ENCODE results near the gene TH.
A peak's percentile ranks its signal among the peaks of the same experiment; 100 is the strongest.

The TH gene

DNA sequence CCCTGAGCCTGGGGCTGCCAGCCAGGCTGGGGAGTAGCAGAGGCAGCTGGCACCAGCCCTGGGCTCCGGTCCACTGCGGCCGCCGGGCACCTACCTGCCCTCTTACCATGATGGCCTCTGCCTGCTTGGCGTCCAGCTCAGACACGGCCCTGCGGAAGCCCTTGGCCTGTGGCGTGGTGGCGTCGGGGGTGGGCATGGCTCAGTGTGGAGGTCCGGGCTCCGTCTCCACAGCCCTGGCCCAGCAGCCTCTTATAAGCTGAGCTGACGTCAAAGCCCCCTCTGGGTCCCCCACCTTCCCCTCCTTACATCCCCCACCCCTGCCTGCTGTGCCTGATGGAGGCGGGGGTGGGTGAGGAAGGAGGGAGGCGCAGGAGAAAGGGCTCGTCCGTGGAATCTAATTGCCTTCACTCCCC, at the start of gene TH:
Gene TH, minus strand, starts transcription at position 225 of the 413 bp plus-strand sequence. Its CDS starts 29 bp downstream, at position 196.
- no peak for DNase-seq (ENCODE audit: low read depth)

DNA sequence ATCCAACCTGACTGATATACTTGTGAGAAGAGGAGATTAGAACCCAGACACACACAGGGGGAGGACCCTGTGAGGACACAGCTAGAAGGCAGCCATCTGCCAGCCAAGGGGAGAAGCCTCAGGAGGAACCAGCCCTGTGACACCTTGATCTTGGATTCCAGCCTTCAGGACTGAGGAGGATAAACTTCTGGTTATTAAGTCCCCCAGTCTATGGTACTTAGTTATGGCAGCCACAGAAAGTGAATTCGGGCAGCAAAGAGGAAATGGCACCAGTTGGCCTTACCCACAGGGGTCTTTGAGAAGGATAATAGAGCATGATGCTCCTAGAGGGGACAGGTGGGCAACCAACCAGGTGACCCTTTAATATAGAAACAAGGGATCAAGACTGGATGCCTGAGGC, 49.4 kb upstream of the TH start:
- no peak for DNase-seq (ENCODE audit: low read depth)

DNA sequence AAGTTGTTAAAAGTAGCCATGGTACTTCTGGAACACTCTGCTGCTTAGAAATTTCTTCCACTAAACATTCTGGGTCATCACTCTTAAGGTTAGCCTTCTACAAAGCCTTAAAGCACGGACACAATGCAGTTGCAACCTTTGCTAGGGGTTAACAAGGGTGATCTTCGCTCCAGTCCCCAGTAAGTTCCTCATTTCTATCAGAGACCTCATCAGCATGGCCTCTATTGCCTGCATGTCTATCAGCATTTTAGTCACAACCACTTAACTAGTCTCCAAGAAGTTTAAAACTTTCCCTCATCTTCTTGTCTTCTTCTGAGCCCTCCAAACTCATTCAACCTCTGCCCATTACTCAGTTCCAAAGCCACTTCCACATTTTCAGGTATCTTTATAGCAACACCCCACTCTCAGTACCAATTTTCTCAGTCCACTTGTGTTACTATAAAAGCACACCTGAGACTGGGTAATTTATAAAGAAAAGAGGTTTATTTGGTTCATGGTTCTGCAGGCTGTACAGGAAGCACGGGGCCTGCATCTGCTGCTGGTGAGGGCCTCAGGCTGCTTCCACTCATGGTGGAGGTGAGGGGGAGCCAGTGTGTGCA, 48.7 kb upstream of the TH start:
- no peak for DNase-seq (ENCODE audit: low read depth)

DNA sequence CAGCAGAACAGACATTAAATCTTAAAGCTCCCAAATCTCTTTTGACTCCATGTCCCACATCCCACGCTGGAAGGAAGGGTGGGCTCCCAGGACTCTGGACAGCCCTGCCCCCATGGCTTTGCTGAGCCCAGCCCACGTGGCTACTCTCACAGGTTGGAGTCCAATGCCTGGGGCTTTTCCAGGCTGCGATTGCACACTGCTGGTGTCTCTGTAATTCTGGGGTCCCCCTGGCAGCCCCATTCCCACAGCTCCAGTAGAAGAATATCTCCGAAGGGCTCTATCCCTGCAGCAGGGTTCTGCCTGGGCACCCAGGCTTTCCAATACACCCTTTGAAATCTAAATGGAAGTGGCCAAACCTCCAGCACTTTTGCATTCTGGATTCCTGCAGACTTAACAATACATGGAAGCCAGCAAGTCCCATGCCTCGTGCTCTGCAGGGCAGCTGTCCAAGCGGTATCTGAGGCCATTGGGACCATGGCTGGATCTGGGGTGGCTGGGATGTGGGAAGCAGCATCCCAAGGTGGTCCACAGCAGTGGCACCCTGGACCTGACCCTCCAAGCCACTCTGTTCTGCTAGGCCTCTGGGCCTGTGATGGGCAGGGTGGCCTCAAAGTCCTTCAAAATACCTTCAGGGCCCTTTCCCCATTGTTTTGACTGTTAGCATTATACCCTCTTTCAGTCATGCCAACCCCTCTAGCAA, 47.9 kb upstream of the TH start:
- no peak for DNase-seq (ENCODE audit: low read depth)

DNA sequence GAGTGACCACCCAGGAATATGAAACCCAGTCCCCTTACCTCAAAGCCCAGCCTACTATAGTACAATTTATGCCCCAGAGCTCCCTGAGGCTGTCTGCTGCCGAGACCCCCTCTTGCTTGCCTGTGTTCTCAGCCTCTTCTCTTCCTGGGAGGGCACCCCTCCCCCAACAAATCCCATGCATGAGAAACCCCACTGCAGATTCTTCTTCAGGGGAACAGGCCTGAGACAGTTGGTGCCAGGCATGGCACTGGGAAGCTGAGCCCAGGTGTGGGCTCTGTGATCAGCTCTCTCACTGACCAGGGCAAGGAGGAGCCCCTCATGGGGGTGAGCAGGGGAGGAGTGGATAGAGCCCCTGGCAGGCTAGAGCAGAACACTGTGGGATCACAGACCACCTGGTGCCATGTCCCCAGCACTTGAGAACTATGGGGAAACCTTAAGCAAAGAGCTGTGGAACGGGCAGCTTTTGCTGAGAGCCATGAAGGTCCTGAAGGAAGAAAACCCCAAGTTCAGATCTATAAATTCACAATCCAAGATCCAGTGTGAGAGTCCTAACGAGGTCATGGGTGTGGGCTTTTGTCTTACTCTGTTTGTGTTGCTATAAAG, 46.5 kb upstream of the TH start:
- DNase-seq (ENCODE audit: low read depth) = no peak

DNA sequence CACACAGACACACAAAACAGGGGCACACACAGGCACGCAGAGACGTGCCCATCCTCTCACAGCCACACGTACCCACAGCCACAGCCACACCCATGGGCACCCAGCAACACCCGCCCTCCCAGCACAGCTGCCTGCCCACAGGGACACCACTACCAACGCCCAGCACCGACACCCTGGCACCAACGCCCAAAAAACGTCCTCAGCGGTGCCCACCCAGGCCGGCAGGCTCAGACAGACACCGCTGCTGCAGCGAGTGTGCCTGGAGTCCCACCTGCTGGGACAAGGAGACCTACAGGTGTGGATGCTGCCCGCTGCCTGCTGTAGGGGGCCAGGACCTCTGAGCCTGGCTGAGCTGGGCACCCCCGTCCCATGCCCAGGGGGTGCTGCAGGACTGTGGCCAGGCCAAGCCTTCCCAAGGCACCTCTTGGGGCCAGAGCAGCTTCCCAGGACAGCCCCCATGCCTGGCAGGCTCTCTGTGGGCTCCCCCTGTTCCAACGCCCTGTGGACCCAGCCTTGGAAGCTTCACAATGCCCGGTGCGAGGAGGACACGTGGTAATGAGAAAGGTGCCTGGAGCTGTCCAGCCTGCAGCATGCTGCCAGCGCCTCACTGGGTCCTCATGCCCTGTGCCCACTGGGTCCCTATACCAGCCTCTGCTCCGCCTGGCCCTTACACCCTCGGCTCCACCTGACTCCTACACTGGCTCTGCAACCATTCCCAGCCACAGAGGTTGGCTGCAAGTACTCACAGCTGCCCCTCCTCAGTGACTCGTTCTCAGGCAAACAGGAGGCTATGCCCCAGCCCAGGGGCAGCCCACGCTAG, 45.8 kb upstream of the TH start:
- DNase-seq (ENCODE audit: low read depth) = no peak

DNA sequence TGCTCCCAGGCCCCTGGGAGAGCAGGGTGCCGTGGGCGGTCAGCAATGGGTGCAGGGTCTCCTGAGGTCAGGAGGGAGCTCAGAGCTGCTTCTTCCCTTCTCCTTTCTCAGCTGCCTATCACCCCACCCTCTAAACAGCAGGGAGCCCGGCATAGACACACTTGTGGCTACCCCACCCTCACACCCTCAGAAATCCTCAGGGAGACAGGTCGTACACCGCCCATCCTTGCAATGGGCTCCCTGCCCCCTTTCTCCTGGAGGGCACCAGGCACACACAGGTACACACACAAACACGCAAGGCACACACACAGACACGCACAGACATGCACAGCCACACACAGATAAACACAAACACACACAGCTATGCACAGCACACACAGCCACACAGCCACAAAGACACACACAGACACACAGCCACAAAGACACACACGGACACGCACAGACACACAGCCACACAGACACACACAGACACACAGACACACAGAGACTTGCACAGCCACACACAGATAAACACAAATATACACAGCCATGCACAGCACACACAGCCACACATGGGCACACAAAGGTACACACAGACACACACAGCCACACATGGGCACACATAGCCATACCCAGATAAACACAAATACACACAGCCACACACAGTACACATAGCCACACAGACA, 44.9 kb upstream of the TH start:
- no peak for DNase-seq (ENCODE audit: low read depth)

DNA sequence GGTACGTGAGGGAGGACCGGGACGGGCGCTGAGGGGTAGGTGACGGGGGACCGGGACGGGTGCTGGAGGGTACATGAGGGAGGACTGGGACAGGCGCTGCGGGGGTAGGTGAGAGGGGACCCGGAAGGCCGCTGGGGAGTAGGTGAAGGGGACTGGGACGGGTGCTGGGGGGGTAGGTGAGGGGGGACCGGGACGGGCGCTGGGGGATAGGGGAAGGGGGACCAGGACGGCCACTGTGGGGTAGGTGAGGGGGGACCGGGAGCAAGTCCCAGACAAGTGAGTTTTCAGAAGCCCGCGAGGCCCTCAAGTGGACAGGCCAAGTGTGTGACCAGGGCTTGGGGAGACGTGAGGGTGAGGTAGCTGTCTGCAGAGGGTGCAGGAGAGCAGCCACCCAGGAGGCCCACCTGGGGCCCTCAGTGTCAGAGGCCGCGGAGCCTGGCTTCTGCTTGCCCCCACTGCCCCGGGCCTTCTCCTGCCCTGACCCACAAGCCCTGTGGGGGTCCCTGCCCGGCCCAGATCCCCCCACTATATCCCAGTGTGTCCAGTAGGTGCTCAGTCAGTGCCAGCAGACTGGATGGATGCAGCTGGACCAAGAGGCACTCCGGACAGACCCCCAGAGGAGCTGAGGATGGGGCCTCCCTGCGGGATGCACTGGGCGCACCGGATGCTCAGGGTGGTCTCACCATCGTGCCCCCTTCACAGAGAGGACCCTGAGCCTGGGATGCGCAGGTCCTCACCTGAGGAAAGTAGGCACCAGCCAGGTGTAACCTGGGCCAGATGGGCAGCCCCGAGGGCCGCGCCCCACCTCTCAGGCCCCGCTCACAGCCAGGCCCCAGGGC, 44.2 kb upstream of the TH start:
- DNase-seq (ENCODE audit: low read depth) = no peak

DNA sequence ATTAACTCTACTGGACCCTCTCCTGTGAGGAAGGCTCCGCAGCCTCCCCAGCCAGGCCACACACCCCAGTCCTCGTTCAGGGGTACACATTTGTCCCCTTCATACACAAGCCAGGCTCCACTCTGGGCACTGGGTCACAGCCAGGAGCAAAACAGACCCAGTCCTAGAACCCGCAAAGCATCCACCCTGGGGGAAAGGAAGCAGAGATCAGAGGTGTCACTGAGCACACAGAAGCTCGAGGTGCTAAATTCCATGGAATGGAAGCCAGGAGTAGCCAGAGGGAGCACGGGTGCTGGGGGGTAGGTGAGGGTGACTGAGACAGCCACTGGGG, 43.6 kb upstream of the TH start:
- DNase-seq (ENCODE audit: low read depth) = no peak

DNA sequence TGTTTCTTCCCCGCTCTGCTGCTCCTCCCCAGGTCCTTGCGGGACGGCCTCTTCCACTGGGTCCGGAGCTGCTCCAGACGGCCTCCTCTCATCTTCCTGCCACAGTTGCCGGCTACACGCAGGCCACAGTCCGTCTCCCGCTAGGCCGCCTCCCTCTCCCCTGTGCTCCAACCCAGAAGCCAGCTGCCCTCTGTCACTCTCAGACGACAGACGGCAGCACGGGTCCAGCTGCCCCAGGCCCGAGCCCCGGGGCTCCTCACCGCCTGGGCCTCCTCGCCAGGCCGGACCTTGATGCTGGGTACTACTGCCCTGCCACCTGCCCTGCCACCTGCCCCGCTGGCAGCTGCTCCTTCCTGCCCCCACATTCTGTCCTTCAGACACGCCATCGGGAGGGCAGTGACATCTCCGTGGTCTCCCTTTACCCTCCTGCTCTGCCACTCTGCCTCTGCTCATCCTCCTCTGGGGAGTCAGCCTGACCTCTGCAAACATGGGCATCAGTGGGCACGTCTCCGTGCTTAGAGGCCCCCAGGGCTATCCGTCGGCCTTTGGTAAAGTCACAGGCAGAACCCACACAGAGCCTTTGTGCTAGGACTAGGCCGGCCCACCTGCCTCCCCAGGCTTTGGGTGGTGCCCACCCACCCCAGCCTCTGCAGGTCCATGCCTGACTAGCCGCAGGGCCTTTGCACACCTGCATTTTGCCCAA, 43.1 kb upstream of the TH start:
- DNase-seq (ENCODE audit: low read depth) = no peak

DNA sequence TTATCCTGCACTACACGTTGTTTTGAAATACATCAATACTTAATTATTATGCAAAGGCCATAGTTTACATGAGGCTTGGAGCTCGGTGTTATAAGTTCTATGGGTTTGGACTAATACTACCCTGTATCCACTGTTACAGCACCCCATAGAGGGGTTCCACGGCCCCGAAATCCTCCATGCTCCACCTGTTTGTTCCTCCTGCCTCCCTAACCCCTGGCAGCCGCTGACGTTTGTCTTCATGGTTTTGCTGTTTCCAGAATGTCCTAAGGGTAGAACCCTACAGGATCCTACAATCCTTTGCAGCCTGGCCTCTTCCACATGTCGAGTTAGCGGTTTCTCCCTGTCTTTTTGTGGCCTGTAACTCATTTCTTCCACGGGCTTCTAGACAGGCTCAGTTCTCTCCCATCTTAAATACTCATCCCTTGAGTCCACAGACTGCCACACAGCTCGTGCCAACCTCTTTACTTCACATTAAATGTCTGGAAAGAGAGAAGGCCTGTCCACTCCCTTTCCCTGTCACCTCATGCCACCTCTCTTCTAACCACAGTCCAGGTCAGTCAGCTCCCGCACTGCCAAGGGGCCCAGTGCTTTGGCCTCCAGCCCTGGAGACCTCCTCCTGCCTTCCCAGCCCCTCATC, 42.4 kb upstream of the TH start:
- no peak for DNase-seq (ENCODE audit: low read depth)

DNA sequence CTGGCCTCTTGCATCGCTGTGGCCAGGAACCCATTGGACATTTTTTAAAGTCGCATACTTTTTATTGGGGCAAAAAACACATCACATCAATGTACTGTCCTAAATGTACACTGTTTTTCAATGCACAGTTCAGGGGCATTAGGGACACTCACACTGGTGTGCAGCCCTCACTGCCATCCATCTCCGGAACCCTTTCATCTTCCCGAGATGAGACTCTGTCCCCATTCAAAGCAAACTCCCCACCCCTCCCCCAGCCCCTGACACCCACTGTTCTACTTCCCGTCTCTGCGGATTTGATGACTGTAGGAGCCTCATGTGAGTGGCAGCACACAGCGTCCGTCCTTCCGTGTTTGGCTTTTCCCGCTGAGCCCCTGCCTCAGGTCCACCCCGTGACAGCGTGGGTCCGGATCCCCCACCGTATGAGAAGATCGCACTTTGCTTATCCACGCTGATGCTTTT, 41.8 kb upstream of the TH start:
- peak; percentile 41 for DNase-seq (ENCODE audit: low read depth)

DNA sequence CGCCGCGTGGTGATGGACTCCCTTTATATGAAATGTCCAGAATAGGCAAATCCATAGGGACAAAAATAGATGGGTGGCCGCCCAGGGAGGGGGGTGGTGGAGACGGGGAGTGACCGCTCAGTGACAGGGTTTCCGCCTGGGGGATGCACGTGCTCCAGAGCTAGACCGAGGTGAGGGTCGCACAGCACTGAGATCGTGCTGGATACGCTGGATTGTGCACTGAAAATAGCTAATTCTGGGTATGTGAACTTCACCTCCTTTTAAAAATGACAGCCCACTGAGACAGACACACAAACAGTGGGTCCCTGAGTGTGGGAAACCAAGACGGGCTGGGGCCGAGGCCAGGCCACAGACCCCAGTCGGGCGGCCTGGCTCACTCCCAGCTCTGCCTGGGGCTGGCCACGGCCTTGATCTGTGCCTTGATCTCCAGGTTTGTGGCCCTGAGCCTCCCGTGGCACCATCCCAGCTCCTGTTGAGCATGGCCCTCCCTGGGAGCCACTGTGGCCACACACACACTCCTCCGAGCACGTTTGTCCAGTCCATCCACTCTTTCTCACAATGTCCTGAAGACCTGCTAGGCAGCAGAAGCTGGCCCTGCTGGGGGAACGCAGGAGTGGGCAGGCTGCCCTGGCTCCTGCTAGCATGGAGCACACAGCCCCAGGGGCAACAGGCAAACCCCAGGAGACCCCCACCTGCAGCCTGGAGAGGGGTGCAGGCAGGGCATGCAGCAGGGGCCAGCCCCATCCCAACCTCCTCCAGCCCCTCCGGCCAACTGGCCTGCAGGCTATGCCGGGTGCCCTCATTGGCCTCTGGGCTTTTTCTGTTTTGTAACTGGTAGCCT, 41.0 kb upstream of the TH start:
- DNase-seq (ENCODE audit: low read depth) = no peak

DNA sequence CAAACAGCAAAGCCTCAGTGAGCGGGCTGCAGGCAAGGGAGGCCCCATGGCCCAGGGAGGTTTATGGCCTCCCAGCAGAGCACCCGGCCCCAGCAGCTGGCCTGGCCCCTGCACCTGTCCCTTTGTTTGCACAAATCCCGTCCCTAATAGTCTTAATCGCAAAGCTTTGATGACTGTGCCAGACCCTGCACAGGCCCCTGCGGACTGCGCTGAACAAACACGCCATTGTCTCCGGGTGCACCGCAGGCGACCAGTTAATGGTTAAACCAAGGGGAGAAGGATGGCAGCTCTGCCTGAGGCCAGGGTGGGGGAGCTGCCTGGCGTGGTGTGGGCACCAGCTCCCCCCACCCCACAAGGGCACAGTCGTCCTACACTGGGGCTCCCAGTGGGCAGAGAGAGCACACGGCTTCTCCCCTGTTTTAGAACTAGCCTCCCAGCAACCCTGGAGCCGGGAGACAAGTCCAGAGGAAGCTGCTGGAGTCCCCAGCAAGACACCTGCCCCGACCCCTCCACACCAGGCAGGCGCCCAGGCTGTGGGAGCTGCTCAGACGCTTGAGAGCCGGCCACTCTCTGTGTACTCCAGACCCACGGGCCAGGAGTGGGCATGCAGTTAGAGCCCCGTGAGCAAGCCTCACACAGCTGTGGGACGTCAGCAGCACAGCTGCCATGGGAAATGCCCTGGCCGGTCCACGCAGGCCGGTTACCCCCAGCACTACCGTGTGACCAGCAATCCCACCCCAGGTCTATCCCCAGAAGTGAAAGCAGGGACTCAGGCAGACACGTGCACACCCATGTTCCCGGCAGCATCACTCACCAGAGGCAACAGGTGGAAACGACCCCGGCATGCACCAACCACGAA, 39.7 kb upstream of the TH start:
- DNase-seq (ENCODE audit: low read depth) = no peak

DNA sequence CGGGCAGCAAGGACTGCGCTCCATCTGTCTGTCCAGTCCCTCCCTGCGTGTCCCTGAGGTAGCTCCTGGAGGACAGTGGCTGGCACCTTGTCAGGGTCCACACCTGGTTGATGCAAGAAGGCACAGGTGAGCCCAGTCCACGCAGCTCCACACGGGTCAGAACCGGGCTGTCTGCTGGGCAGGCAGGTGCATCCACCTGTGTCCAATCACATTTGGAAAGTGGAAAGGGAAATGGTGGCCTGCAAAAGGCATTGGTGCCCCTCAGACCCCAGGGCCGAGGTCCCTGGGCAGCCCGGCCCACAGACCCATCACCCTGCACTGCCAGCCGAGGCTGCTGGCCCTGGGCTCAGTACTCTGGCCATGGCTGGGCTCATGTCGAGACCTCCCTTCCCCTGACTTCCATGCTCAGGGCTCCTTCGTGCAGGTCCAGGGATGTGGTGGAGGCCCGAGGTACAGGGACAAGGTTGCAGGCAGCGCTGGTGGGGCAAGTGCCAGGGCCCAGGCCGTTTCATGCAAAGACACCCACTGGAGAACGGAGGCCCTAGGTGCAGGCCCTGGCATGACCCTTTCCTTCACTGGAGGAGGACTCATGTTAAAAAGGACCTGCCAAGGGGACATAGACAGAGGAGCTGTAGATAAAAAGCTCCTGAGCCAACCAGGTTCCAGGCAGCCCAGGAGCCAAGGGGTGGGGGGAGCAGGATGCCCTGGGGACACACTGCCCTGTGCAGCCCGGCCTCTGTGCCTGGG, 38.9 kb upstream of the TH start:
- no peak for DNase-seq (ENCODE audit: low read depth)

DNA sequence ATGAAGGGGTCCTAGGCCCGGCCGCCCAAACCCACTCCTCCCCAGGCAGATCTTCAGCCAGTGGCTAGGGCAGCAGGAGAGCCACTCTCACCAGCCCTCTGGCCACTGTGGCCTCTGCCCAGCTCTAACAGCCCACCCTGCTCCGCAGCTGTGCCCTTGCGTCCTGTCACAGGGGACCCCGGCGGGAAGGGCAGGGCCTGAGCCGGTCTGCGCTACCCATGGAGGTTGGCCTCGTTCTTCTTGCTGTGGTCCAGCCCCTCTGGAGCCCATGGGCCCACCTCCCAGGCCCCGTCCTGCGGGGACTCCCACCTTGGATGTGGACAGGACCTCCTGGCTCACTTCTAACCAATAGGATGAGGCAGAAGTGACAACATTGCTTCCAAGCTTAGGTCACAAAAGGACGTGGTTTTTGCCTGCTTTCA, 38.3 kb upstream of the TH start:
- DNase-seq (ENCODE audit: low read depth) = no peak

DNA sequence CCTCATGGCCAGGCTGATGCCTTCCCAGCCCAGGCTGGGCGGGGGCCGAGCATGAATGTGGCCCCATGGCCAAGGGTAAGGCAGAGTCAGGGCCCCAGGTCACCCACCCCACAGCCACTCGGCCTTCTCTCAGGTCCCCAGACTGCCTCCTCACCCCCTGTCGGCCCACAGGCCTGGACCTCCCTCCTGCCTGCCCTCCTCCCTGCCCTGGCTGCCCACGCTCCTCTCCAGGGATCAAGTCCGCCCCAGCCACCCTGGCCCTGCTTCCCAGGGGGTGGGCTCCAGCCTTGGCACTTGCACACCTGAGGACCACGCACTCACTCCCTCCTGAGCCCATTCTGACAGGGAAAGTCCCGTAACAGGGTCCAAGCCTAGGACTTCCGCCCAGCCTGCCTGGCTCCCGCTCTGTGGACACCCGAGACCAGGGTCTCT, 37.8 kb upstream of the TH start:
- DNase-seq (ENCODE audit: low read depth) = no peak

Data from stimulated activated CD8-positive, alpha-beta memory T cell treated with anti-CD3 and anti-CD28 coated beads, Interleukin-4, amount 100 ng/mL, for 24 hours (primary cell).